Gastrocnemius medialis (tissue), 4 donors: ENCODE measurements around the gene CHEK2.
A peak's percentile ranks its signal among the peaks of the same experiment; 100 is the strongest.

Source experiments
- CTCF ChIP-seq, 5 experiments: fragments of 450-650 bp in 3 of 5; fragments of 200-600 bp in 2 of 5; sonication (generic) in 2 of 5; IDR thresholded peaks in 4 of 5; conservative IDR thresholded peaks in 1 of 5; 1 replicate in 4 of 5; 2 replicates in 1 of 5; pipeline ENCODE4 v1.5.1; 2016 to 2019; ENCODE audit warnings: antibody characterized with exemption in 5 of 5, mild to moderate bottlenecking in 3 of 5, moderate library complexity in 3 of 5
- POLR2A ChIP-seq, 2 donors: fragments of 450-650 bp; IDR thresholded peaks; one replicate each; pipeline ENCODE4 v1.6.1; 2017; ENCODE audit warnings: antibody characterized with exemption in 2 of 2, mild to moderate bottlenecking in 2 of 2, moderate library complexity in 2 of 2

- TF ChIP-seq POLR2A (IDR thresholded peaks at IDR 0.05) (no peak), CTCF (IDR thresholded peaks at IDR 0.05 in 4 of 5, conservative IDR thresholded peaks at IDR 0.05 in 1 of 5) (peak in 1 of 5 experiments; percentile 15)
These were observed 29.5 kb downstream of the CHEK2 start for GRCh38 chr22:28711820-28712777.
